GM23248 (cell line): Measurements from ENCODE around the gene ZSCAN30.

ENCODE experiments used
- EZH2 ChIP-seq: fragments of 200-600 bp; sonication (generic); IDR thresholded peaks from 2 replicates; pipeline ENCODE4 v1.6.1; 2018; ENCODE audit warnings: antibody characterized with exemption, mild to moderate bottlenecking; ENCODE audit not compliant: insufficient read depth, poor library complexity, severe bottlenecking
- EZH2phosphoT487 ChIP-seq: fragments of 200-600 bp; sonication (generic); IDR thresholded peaks from 2 replicates; pipeline ENCODE4 v1.6.1; 2018; ENCODE audit warnings: antibody characterized with exemption, moderate library complexity, mild to moderate bottlenecking, low read depth; ENCODE audit not compliant: insufficient read depth

GRCh38 chr18:35248429-35248828, 41.6 kb downstream of the ZSCAN30 start:
- no peak for TF ChIP-seq EZH2
- no peak for TF ChIP-seq EZH2phosphoT487
